PC-9 (cell line): ENCODE results near the gene VOPP1.

Source experiments
- CTCF ChIP-seq: fragments of 200-600 bp; sonication (generic); conservative IDR thresholded peaks from 2 replicates; pipeline ENCODE4 v1.6.1; 2017; ENCODE audit warnings: mixed run types, antibody characterized with exemption, mild to moderate bottlenecking, moderate library complexity
- EZH2 ChIP-seq: fragments of 200-600 bp; sonication (generic); IDR thresholded peaks from 2 replicates; pipeline ENCODE4 v1.8.0; 2017; ENCODE audit warnings: antibody characterized with exemption, low read depth

GRCh38 chr7:55488216-55488615 is 84.1 kb downstream of the VOPP1 start:
- no peak for TF ChIP-seq EZH2
- TF ChIP-seq CTCF: no peak
